HepG2 (cell line): Measurements from ENCODE around the gene PAN3. TPM values are rescaled to one million over a fixed set of nuclear protein-coding genes. Genes with fewer than 3 reads are reported as not detected.

Experiments
- ATF2 ChIP-seq: sonication (generic); formaldehyde crosslinking; IDR thresholded peaks from 2 replicates; pipeline ENCODE4 v1.4.0; 2020; ENCODE audit warnings: missing genetic modification reagents
- CHD4 ChIP-seq: fragments of 200-600 bp; sonication (generic); IDR thresholded peaks from 2 replicates; pipeline ENCODE4 v1.7.0; 2017; ENCODE audit warnings: mild to moderate bottlenecking, low read length, borderline replicate concordance
- DMAP1 ChIP-seq: IDR thresholded peaks from 2 replicates; pipeline ENCODE4 v1.6.1; 2016
- FIP1L1 ChIP-seq: fragments of 200-400 bp; formaldehyde crosslinking; IDR thresholded peaks from 2 replicates; pipeline ENCODE4 v1.6.1; 2018; ENCODE audit warnings: low read depth, mild to moderate bottlenecking, low read length, moderate library complexity, borderline replicate concordance; ENCODE audit not compliant: insufficient read depth
- KIAA2018 ChIP-seq: sonication (generic); formaldehyde crosslinking; IDR thresholded peaks from 2 replicates; pipeline ENCODE4 v1.5.0; 2020; ENCODE audit warnings: mild to moderate bottlenecking, missing genetic modification reagents, borderline replicate concordance
- KLF13 ChIP-seq: sonication (generic); formaldehyde crosslinking; IDR thresholded peaks from 2 replicates; pipeline ENCODE4 v1.4.0; 2020; ENCODE audit warnings: mild to moderate bottlenecking, missing genetic modification reagents
- NR3C1 ChIP-seq: sonication (generic); formaldehyde crosslinking; IDR thresholded peaks from 2 replicates; pipeline ENCODE4 v1.4.0; 2020; ENCODE audit warnings: missing genetic modification reagents
- SP4 ChIP-seq: sonication (generic); formaldehyde crosslinking; IDR thresholded peaks from 2 replicates; pipeline ENCODE4 v1.8.1; 2023; ENCODE audit warnings: mild to moderate bottlenecking, missing genetic modification reagents
- TBX2 ChIP-seq: sonication (generic); formaldehyde crosslinking; IDR thresholded peaks from 2 replicates; pipeline ENCODE4 v1.5.0; 2020; ENCODE audit warnings: missing genetic modification reagents, mild to moderate bottlenecking, borderline replicate concordance
- ZFP37 ChIP-seq: sonication (generic); formaldehyde crosslinking; IDR thresholded peaks from 2 replicates; pipeline ENCODE4 v1.4.0; 2020; ENCODE audit warnings: missing genetic modification reagents, borderline replicate concordance
- polyA plus RNA-seq, 8 experiments: library from polyadenylated mRNA; depleted of rRNA in 3 of 8; stranded (reverse) in 7 of 8; unstranded in 1 of 8; fragments of >200 nt; fragmentation: Illumina TruSeq in 4 of 8; extraction: Trizol in 4 of 8; gene quantifications; 2 replicates each; pipeline versions ENCODE4 v1.2.1 to v1.2.3, GENCODE V29; 2011 to 2016; ENCODE audit warnings: low read depth in 4 of 8, missing spikeins in 1 of 8, mixed read lengths in 1 of 8; ENCODE audit not compliant: insufficient read depth in 1 of 8
- total RNA-seq, 5 experiments: library from RNA; depleted of rRNA; stranded (reverse); fragments of >200 nt; fragmentation: Illumina TruSeq; extraction: Trizol; gene quantifications; 2 replicates each; pipeline ENCODE4 v1.2.3, GENCODE V29; 2016; ENCODE audit warnings: low read depth in 1 of 5
- TF ChIP-seq, protein P1 (sequence below): sonication (generic); formaldehyde crosslinking; IDR thresholded peaks from 2 replicates; pipeline ENCODE4 v1.5.0; 2020; ENCODE audit warnings: mild to moderate bottlenecking, missing genetic modification reagents

The PAN3 gene
- total and polyA plus RNA-seq, 2 of the 13 experiments (the other 11 are each of a cell fraction or from before 2014, with no cell fraction given), result 9.7 to 10.6 TPM

GRCh38 chr13:28306325-28306724, 168.0 kb downstream of the PAN3 start (continued):
- TF ChIP-seq KIAA2018 (CRISPR knock-in tag) (no peak), ATF2 (CRISPR knock-in tag) (no peak), ZFP37 (CRISPR knock-in tag) (no peak), FIP1L1 (no peak), NR3C1 (no peak), CHD4 (no peak), SP4 (CRISPR knock-in tag) (no peak), TBX2 (no peak), KLF13 (no peak), DMAP1 (CRISPR knock-in tag) (no peak)
- TF ChIP-seq, protein P1, sequence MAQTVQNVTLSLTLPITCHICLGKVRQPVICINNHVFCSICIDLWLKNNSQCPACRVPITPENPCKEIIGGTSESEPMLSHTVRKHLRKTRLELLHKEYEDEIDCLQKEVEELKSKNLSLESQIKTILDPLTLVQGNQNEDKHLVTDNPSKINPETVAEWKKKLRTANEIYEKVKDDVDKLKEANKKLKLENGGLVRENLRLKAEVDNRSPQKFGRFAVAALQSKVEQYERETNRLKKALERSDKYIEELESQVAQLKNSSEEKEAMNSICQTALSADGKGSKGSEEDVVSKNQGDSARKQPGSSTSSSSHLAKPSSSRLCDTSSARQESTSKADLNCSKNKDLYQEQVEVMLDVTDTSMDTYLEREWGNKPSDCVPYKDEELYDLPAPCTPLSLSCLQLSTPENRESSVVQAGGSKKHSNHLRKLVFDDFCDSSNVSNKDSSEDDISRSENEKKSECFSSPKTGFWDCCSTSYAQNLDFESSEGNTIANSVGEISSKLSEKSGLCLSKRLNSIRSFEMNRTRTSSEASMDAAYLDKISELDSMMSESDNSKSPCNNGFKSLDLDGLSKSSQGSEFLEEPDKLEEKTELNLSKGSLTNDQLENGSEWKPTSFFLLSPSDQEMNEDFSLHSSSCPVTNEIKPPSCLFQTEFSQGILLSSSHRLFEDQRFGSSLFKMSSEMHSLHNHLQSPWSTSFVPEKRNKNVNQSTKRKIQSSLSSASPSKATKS (CRISPR knock-in tag), result no peak
